Heart left ventricle (tissue), 16 donors: Measurements from ENCODE around the gene ERC1. TPM values are rescaled to one million over a fixed set of nuclear protein-coding genes. Genes with fewer than 3 reads are reported as not detected.
"Not testable (repeated sequence)": the region's sequence is repeated elsewhere in the genome, so short reads cannot be mapped to it uniquely, and the experiment has no call there.

ENCODE experiments used
- ATAC-seq, 4 donors: fragments of 200-7000 bp; cut with Tn5 transposase; one replicate each; pipeline ENCODE4 v1.9.1; 2020 to 2022; ENCODE audit warnings: moderate library complexity in 4 of 4, mild to moderate bottlenecking in 3 of 4, moderate number of reproducible peaks in 1 of 4
- DNase-seq, 5 donors: peaks; one replicate each; pipeline ENCODE4 v3.0.0-alpha.2; 2020
- H3K27ac ChIP-seq, 12 donors: fragments of 200-600 bp; sonication (generic) in 4 of 12; one replicate each; pipeline versions ENCODE4 v1.5.0 to v1.8.0; 2016 to 2022; ENCODE audit warnings: mild to moderate bottlenecking in 2 of 12
- H3K27me3 ChIP-seq, 9 donors: fragments of 200-600 bp; sonication (generic) in 2 of 9; one replicate each; pipeline versions ENCODE4 v1.5.1 to v1.8.0; 2016 to 2022; ENCODE audit warnings: mild to moderate bottlenecking in 3 of 9
- H3K36me3 ChIP-seq, 9 donors: fragments of 200-600 bp; sonication (generic) in 2 of 9; one replicate each; pipeline versions ENCODE4 v1.5.0 to v1.8.0; 2018 to 2022; ENCODE audit warnings: mild to moderate bottlenecking in 2 of 9
- H3K4me1 ChIP-seq, 12 donors: fragments of 200-600 bp; sonication (generic) in 4 of 12; one replicate each; pipeline versions ENCODE4 v1.5.0 to v1.8.0; 2016 to 2022; ENCODE audit warnings: mild to moderate bottlenecking in 3 of 12
- H3K4me3 ChIP-seq, 12 donors: fragments of 200-600 bp; sonication (generic) in 4 of 12; one replicate each; pipeline versions ENCODE4 v1.5.0 to v1.8.0; 2017 to 2022; ENCODE audit warnings: mild to moderate bottlenecking in 9 of 12, moderate library complexity in 4 of 12
- H3K9me3 ChIP-seq, 12 donors: fragments of 200-600 bp; sonication (generic) in 4 of 12; one replicate each; pipeline versions ENCODE4 v1.5.0 to v1.8.0; 2016 to 2022; ENCODE audit warnings: mild to moderate bottlenecking in 1 of 12
- POLR2A ChIP-seq, 2 donors: fragments of 450-650 bp; IDR thresholded peaks; one replicate each; pipeline ENCODE4 v1.6.1; 2017; ENCODE audit warnings: antibody characterized with exemption in 2 of 2, mild to moderate bottlenecking in 2 of 2, moderate library complexity in 2 of 2
- WGBS, 4 donors: extraction: QIAGEN DNeasy Blood & Tissue Kit in 2 of 4; methylation state at CpG; one replicate each; pipeline versions ENCODE4 v1.1.5 to v1.1.7; 2013 to 2018; 5-methylcytosine and 5-hydroxymethylcytosine counted together
- intact Hi-C, 10 donors: fragments of 100-400 bp; cut with DNase I; formaldehyde crosslinking; loops; one replicate each; pipeline versions ENCODE4 v1.11.1 to v1.14.2; 2022
- polyA plus RNA-seq, 2 donors: library from polyadenylated mRNA; stranded (reverse); fragments of 200-250 nt; gene quantifications; one replicate each; pipeline ENCODE4 v1.2.3, GENCODE V29; 2013
- total RNA-seq, 9 donors: library from RNA; depleted of rRNA in 2 of 9; stranded (reverse); fragments of >200 nt in 2 of 9; fragmentation: NEBNext Ultra II Directional in 3 of 9; extraction: Animal tissue kit (Norgen Biotek cat#: 25700) in 3 of 9; gene quantifications; one replicate each; pipeline versions ENCODE4 v1.1.0 to v1.2.4, GENCODE V29; 2016 to 2023
- TF ChIP-seq, protein P1 (sequence below), 12 donors: fragments of 200-600 bp; sonication (generic) in 4 of 12; IDR thresholded peaks; one replicate each; pipeline versions ENCODE4 v1.5.0 to v1.8.0; 2018 to 2022; ENCODE audit warnings: antibody characterized with exemption in 12 of 12, mild to moderate bottlenecking in 5 of 12
- donor health status: ischemic (EF 13 %, LVEDD 7.1; RV severe dilation, severe dysfunction).
- donor health status: healthy with polysubstance abuse.
- donor health status: DM: no; HTN: yes; CAD: no.
- donor health status: DM: no; HTN: no; CAD: no.
- donor health status: ischemic (EF 25% LVEDD 6.9; RV normal size, moderate dysfunction).
- donor health status: ischemic (EF 25% LVEDD 5.7; RV mildly dilated, moderate dysfunction).
- donor health status: healthy.
- donor health status: DM: yes; HTN: yes; CAD: no.
- donor health status: ischemic (EF 35%, LVEDD 5.7; RV mildly dilated, moderate dysfunction).
- donor health status: nonischemic (EF 11% LVEDD 7.7; RV severe dilation, severe dysfunction).
- donor health status: DM: yes; HTN: yes; CAD: no.
- donor health status: PGD.
- donor health status: ischemic (EF 29% LVEDD 5.4; RV normal size, mild dysfunction).
- donor health status: nonischemic (EF 23%, LVEDD 6.1; RV moderate dilation, normal function).

ERC1 gene
- total and polyA plus RNA-seq, 11 donors, result 13.5 to 84.0 (median 47.9) TPM

DNA sequence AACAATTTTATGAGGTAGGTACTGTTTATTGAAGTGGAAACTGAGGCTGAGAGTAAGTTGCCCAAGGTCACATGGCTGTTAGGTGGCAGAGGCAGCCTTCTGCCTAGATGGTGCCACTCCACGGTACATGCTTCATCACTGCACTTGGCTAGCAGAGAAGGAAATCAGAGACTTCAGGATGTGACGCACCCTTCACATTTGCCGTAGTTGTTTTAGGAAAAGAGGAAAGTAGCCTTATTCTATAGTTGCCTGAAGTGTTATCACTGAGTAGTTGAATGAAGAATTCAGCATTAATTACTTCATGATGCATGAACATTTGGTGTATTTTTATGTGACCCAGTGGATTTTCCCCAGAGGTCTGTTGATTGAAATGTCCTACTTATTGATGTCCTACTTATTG is 55.7 kb downstream of the ERC1 start:
- peak in 1 of 4 donors; percentile 54 for ATAC-seq
- no peak overlapping the region for H3K4me3 ChIP-seq
- peaks cover 0 to 26% (median 12%) of the 10 kb centered on the region in 12 donors for H3K4me1 ChIP-seq
- 60 to 74% (median 67%) methylated on average over 3 of the region's 3 CpGs for WGBS, 4 donors
- no peak for DNase-seq
- intact Hi-C loops, result no loop called here
- no peaks in the 10 kb centered on the region for H3K9me3 ChIP-seq
- no peak overlapping the region for H3K27ac ChIP-seq
- H3K36me3 ChIP-seq, result no peaks in the 10 kb centered on the region
- H3K27me3 ChIP-seq, result no peaks in the 10 kb centered on the region
- TF ChIP-seq, protein P1, sequence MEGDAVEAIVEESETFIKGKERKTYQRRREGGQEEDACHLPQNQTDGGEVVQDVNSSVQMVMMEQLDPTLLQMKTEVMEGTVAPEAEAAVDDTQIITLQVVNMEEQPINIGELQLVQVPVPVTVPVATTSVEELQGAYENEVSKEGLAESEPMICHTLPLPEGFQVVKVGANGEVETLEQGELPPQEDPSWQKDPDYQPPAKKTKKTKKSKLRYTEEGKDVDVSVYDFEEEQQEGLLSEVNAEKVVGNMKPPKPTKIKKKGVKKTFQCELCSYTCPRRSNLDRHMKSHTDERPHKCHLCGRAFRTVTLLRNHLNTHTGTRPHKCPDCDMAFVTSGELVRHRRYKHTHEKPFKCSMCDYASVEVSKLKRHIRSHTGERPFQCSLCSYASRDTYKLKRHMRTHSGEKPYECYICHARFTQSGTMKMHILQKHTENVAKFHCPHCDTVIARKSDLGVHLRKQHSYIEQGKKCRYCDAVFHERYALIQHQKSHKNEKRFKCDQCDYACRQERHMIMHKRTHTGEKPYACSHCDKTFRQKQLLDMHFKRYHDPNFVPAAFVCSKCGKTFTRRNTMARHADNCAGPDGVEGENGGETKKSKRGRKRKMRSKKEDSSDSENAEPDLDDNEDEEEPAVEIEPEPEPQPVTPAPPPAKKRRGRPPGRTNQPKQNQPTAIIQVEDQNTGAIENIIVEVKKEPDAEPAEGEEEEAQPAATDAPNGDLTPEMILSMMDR (IDR thresholded peaks at IDR 0.05), result no peak
- no peak for TF ChIP-seq POLR2A (IDR thresholded peaks at IDR 0.05)

DNA sequence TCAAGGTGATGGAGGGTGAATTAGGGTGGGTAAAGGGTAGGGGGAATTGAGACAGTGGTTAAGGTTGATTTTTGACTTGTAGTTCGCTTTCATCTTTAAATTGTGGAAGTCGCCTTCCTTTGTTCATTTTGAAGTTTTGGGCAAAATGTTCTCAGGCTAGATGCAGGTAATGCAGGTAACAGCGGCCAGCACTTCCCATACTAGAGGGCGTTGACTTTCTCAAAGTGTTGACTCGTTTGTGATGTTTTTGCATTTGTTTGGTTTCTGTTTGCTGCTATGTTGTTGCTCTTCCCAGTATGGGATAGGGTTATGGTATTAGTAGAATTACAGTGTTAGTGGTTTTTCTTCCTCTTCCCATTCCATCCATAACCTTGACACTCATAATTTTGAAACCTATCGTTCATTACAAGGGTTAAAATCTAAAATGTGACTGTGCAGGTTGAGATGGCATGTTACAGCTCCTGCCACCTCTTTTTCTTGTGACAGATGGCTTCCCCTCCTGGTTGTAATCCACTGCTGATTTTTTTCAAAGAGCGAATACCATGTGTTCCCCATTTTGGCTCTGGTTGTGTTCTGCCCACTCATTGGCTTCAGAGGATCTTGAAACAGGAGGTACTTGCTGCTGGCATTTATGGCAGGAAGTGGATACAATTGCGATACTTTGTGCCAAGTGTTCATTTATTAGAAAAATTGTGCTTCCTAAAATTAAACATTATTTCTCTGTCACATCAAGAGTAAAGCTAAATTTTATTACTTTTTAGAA is 57.1 kb downstream of the ERC1 start:
- TF ChIP-seq POLR2A (IDR thresholded peaks at IDR 0.05), result no peak
- TF ChIP-seq, protein P1 (IDR thresholded peaks at IDR 0.05), result no peak
- Histone ChIP-seq H3K4me1 (peaks cover 0 to 26% (median 12%) of the 10 kb centered on the region in 12 donors), H3K27me3 (no peaks in the 10 kb centered on the region), H3K9me3 (no peaks in the 10 kb centered on the region), H3K4me3 (peak overlapping the region in 1 of 12 donors; percentile 15), H3K36me3 (no peaks in the 10 kb centered on the region), H3K27ac (peak overlapping the region in 1 of 12 donors; percentile 46)
- peak in 3 of 4 donors; percentile 34 to 64 (median 56) for ATAC-seq
- WGBS, 4 donors, result 72 to 79% (median 76%) methylated on average over 8 of the region's 8 CpGs
- intact Hi-C loops, result no loop called here
- DNase-seq, result no peak

DNA sequence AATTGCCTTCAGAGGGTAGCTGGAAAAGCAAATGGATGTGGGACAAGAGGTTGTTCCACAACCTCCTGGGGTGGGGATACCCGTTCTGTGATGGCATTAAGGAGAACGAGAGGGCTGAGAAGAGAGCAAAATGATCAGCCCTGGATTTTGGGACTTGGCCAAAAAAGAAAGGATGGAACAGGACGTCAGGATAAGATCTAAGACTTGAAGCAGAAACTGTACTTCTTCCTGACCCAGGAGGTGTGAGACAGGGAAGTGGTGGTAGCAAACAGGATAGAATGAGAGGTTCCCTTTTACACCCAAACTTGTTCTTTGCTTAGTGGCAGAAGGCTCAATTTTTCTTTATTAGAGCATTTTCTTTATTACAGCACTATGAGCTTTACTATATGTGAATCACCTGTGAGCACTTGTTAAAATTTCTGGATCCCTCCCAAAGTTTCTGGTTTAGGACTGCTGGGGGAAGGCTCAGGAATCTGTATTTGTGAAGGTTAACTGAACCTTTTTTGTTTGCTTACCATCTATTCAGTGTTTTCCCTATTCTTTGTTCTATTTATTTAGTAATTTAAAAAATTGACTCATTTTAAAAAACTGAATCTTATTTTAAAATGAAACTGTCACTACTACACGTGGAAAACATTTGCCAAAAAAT is 59.2 kb downstream of the ERC1 start:
- H3K4me1 ChIP-seq, result peaks cover 0 to 44% (median 31%) of the 10 kb centered on the region in 12 donors
- intact Hi-C loops, result loop anchor here in 1 of 10 donors (10.0 kb wide), 1 partner anchor 55 kb away; the partner anchor contains the start of gene ERC1
- H3K27me3 ChIP-seq, result no peaks in the 10 kb centered on the region
- ATAC-seq (no peak), DNase-seq (no peak)
- H3K36me3 ChIP-seq, result no peaks in the 10 kb centered on the region
- H3K4me3 ChIP-seq, result no peak overlapping the region
- 68 to 78% (median 76%) methylated on average over 4 of the region's 4 CpGs for WGBS, 4 donors
- H3K27ac ChIP-seq, result no peak overlapping the region
- no peak for TF ChIP-seq POLR2A (IDR thresholded peaks at IDR 0.05)
- TF ChIP-seq, protein P1 (IDR thresholded peaks at IDR 0.05), result no peak
- no peaks in the 10 kb centered on the region for H3K9me3 ChIP-seq

- H3K27ac ChIP-seq, H3K36me3 ChIP-seq: not testable (repeated sequence)
Measured at GRCh38 chr12:1051672-1052071, 60.6 kb downstream of the ERC1 start.

More at GRCh38 chr12:1051672-1052071, 60.6 kb downstream of the ERC1 start:
- not testable (repeated sequence) for DNase-seq, ATAC-seq, H3K9me3 ChIP-seq, H3K4me3 ChIP-seq, H3K27me3 ChIP-seq
- H3K4me1 ChIP-seq, result peaks cover 0 to 43% (median 27%) of the 10 kb centered on the region in 12 donors
- 85 to 97% (median 95%) methylated on average over 8 of the region's 8 CpGs for WGBS, 4 donors
- intact Hi-C loops, result loop anchor here in 1 of 10 donors (10.0 kb wide), 1 partner anchor 57 kb away; the partner anchor contains the start of gene ERC1
